ENCODE results near the gene DCAF7. TPM values are rescaled to one million over a fixed set of nuclear protein-coding genes. Genes with fewer than 3 reads are reported as not detected.

DCAF7 gene
- polyA plus RNA-seq, 3 donors = 41.9 to 89.4 (median 58.1) TPM

DNA sequence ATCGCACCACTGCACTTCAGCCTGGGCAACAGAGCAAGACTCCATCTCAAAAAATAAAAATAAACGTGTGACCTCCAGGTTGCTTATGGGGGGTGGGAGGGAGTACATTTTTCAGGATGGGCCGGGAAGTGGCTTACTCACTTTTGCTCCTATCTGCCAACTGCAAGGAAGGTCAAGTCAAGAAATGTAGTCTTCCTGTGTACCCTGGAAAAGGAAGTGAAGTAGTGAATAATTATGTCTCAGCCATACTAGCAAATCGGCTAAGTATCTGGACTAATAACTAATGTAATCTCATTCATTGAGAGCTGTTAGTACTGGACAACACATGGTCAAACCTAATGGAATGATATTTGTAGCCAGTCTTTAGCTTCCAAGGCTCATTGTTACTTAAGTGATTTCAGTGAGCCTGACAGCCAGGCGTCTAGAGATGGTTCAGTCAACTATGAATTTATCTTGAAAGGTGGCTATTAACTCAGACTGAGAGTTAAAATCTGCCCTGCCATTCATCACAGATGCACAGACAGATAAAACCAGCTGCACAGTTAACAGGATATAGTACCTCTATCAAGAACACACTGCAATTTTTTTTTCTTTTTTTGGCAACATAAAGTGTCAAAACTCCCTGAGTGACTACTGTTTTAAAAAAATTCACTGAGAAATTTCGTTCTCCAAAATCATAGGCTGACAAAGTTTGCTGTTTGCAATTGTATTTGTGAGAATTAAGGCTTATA lies 46.7 kb downstream of the DCAF7 start:
- Histone ChIP-seq H3K27me3 (ENCODE audit: control insufficient read depth in 2 of 2, insufficient read depth in 2 of 2, low read length in 2 of 2) (no peaks in the 10 kb centered on the region), H3K79me2 (ENCODE audit: insufficient read depth, low read length) (peaks cover 6% of the 10 kb centered on the region), H3K4me2 (replicated peaks; ENCODE audit: extremely low read depth, low read length, poor library complexity, severe bottlenecking) (no peak overlapping the region), H3K9me3 (replicated peaks in 1 of 2; ENCODE audit: control insufficient read depth in 1 of 2, insufficient read depth in 1 of 2, low read length in 2 of 2) (no peaks in the 10 kb centered on the region), H3K27ac (ENCODE audit: low read depth in 1 of 2, low read length in 2 of 2) (no peak overlapping the region), H3K4me3 (replicated peaks in 1 of 3; ENCODE audit: low read depth in 2 of 3, low read length in 3 of 3) (no peak overlapping the region), H4K20me1 (ENCODE audit: insufficient read depth, low read length) (no peaks in the 10 kb centered on the region), H3K4me1 (ENCODE audit: control insufficient read depth in 1 of 2, insufficient read depth in 2 of 2, low read length in 2 of 2) (peaks cover 14 to 17% of the 10 kb centered on the region in 2 donors), H3K9ac (ENCODE audit: insufficient read depth, low read length, poor library complexity, severe bottlenecking) (no peak overlapping the region), H3K36me3 (replicated peaks in 1 of 2; ENCODE audit: control insufficient read depth in 1 of 2, insufficient read depth in 2 of 2, low read length in 2 of 2) (peaks cover 14 to 28% of the 10 kb centered on the region in 2 donors), H2AFZ (ENCODE audit: insufficient read depth, low read depth, low read length, poor library complexity, severe bottlenecking) (no peak overlapping the region)
- H3K27me3 Mint-ChIP-seq (ENCODE audit: low read depth in 3 of 3) = peaks cover 0 to 3% (median 0%) of the 10 kb centered on the region in 3 donors
- H3K27ac Mint-ChIP-seq = no peak overlapping the region
- TF ChIP-seq CTCF (IDR thresholded peaks at IDR 0.05) = no peak
- WGBS (ENCODE audit: insufficient coverage) = 80% methylated on average over 2 of the region's 6 CpGs
- no peak overlapping the region for H3K4me3 Mint-ChIP-seq
- H3K4me1 Mint-ChIP-seq = peaks cover 14% of the 10 kb centered on the region
- no peaks in the 10 kb centered on the region for H3K9me3 Mint-ChIP-seq
- intact Hi-C loops (cut with micrococcal nuclease) = no loop called here
- DNase-seq = no peak
- peaks cover 22 to 36% of the 10 kb centered on the region in 2 donors for H3K36me3 Mint-ChIP-seq

DNA sequence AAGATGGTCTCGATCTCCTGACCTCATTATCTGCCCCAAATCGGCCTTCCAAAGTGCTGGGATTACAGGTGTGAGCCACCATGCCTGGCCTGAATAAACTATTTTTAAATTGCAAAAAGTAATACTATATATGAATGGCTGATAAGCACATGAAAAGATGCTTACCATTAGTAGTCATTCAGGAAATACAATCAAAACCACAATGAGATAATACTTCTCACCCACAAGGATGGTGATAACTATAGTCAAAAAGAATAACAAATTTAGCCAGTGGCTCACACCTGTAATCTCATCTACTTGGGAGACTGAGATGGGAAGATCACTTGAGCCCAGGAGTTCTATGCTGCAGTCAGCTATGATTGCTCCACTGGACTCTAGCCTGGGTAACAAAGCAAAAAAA lies 48.0 kb downstream of the DCAF7 start:
- Mint-ChIP-seq H3K4me1 (peaks cover 14% of the 10 kb centered on the region), H3K4me3 (no peak overlapping the region), H3K27ac (peak overlapping the region in 1 of 7 donors; percentile 36), H3K9me3 (no peaks in the 10 kb centered on the region), H3K36me3 (peaks cover 11 to 29% of the 10 kb centered on the region in 2 donors), H3K27me3 (ENCODE audit: low read depth in 3 of 3) (peaks cover 0 to 3% (median 0%) of the 10 kb centered on the region in 3 donors)
- H2AFZ ChIP-seq (ENCODE audit: insufficient read depth, low read depth, low read length, poor library complexity, severe bottlenecking) = no peak overlapping the region
- peaks cover 8% of the 10 kb centered on the region for H3K79me2 ChIP-seq (ENCODE audit: insufficient read depth, low read length)
- H4K20me1 ChIP-seq (ENCODE audit: insufficient read depth, low read length) = no peaks in the 10 kb centered on the region
- intact Hi-C loops (cut with micrococcal nuclease) = no loop called here
- H3K4me1 ChIP-seq (ENCODE audit: control insufficient read depth in 1 of 2, insufficient read depth in 2 of 2, low read length in 2 of 2) = peaks cover 14 to 18% of the 10 kb centered on the region in 2 donors
- no peaks in the 10 kb centered on the region for H3K9me3 ChIP-seq (replicated peaks in 1 of 2; ENCODE audit: control insufficient read depth in 1 of 2, insufficient read depth in 1 of 2, low read length in 2 of 2)
- no peak overlapping the region for H3K9ac ChIP-seq (ENCODE audit: insufficient read depth, low read length, poor library complexity, severe bottlenecking)
- H3K4me2 ChIP-seq (replicated peaks; ENCODE audit: extremely low read depth, low read length, poor library complexity, severe bottlenecking) = no peak overlapping the region
- H3K27me3 ChIP-seq (ENCODE audit: control insufficient read depth in 2 of 2, insufficient read depth in 2 of 2, low read length in 2 of 2) = no peaks in the 10 kb centered on the region
- no peak overlapping the region for H3K4me3 ChIP-seq (replicated peaks in 1 of 3; ENCODE audit: low read depth in 2 of 3, low read length in 3 of 3)
- no CpG with 5 or more reads among the region's 2 CpGs for WGBS (ENCODE audit: insufficient coverage)
- peaks cover 7 to 19% of the 10 kb centered on the region in 2 donors for H3K36me3 ChIP-seq (replicated peaks in 1 of 2; ENCODE audit: control insufficient read depth in 1 of 2, insufficient read depth in 2 of 2, low read length in 2 of 2)
- no peak for DNase-seq
- no peak overlapping the region for H3K27ac ChIP-seq (ENCODE audit: low read depth in 1 of 2, low read length in 2 of 2)
- no peak for TF ChIP-seq CTCF (IDR thresholded peaks at IDR 0.05)

Data from CD14-positive monocyte (primary cell).